ENCODE data around the gene SLC29A1.
"Not testable (repeated sequence)": the region's sequence is repeated elsewhere in the genome, so short reads cannot be mapped to it uniquely, and the experiment has no call there.

DNA sequence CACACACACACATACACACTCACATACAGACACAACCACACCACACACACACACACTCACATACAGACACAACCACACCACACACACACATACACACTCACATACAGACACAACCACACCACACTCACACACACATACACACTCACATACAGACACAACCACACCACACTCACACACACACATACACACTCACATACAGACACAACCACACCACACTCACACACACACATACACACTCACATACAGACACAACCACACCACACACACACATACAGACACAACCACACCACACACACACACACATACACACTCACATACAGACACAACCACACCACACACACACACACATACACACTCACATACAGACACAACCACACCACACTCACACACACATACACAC, 41.6 kb upstream of the SLC29A1 start:
- TF ChIP-seq, protein P1, sequence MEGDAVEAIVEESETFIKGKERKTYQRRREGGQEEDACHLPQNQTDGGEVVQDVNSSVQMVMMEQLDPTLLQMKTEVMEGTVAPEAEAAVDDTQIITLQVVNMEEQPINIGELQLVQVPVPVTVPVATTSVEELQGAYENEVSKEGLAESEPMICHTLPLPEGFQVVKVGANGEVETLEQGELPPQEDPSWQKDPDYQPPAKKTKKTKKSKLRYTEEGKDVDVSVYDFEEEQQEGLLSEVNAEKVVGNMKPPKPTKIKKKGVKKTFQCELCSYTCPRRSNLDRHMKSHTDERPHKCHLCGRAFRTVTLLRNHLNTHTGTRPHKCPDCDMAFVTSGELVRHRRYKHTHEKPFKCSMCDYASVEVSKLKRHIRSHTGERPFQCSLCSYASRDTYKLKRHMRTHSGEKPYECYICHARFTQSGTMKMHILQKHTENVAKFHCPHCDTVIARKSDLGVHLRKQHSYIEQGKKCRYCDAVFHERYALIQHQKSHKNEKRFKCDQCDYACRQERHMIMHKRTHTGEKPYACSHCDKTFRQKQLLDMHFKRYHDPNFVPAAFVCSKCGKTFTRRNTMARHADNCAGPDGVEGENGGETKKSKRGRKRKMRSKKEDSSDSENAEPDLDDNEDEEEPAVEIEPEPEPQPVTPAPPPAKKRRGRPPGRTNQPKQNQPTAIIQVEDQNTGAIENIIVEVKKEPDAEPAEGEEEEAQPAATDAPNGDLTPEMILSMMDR (IDR thresholded peaks at IDR 0.05; ENCODE audit: borderline replicate concordance, extremely low read depth, low read length, poor library complexity, severe bottlenecking): not testable (repeated sequence)
- not testable (repeated sequence) for TF ChIP-seq EZH2 (IDR thresholded peaks at IDR 0.05; ENCODE audit: borderline replicate concordance, low read depth, low read length, severe bottlenecking)

Data from DND-41 (cell line).